ENCODE measurements around the gene GPATCH8. TPM values are rescaled to one million over a fixed set of nuclear protein-coding genes. Genes with fewer than 3 reads are reported as not detected.

Gene GPATCH8
- total RNA-seq, 1 experiment from 2014 or later = 51.5 TPM

DNA sequence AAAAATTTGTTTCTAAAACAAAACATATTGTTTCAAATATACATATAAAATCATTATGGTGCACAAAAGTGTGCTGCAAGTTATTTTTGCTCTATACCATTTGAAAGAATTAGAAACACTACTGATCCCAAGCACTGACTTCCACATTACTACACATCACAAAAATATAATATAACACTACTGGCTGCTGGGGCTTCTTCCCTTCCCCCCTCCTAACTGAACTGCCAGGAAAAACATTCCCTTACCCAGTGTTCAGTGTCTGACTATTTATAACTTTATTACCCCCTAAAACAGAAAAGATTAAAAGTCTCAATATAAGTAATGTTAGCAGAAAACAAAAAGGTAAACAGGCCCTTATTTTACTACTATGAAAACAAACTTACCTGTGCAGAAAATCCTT lies 36.9 kb downstream of the GPATCH8 start:
- H3K36me3 Mint-ChIP-seq (ENCODE audit: insufficient read depth in 1 of 3, low read depth in 3 of 3) = peaks cover 0 to 29% (median 25%) of the 10 kb centered on the region in 3 experiments; a peak in 6 of 7 replicates
- H3K79me2 ChIP-seq (ENCODE audit: insufficient read depth, low read length) = peaks cover 3% of the 10 kb centered on the region; the same call in 1 of the 2 replicates

More for the DNA sequence above, 36.9 kb downstream of the GPATCH8 start:
- no peaks in the 10 kb centered on the region for H3K27me3 ChIP-seq (ENCODE audit: insufficient read depth, low read length)
- no peak overlapping the region for H2AFZ ChIP-seq (ENCODE audit: low read length)
- H2BK20ac ChIP-seq (ENCODE audit: low read depth, low read length, poor library complexity, severe bottlenecking) = no peak overlapping the region
- no peak overlapping the region for H2BK120ac ChIP-seq (ENCODE audit: low read depth, low read length, poor library complexity, severe bottlenecking)
- Mint-ChIP-seq H3K4me1 (peaks cover 8 to 14% of the 10 kb centered on the region in 2 experiments; a peak in 3 of 4 replicates), H3K9me3 (no peaks in the 10 kb centered on the region), H3K27me3 (ENCODE audit: low read depth) (no peaks in the 10 kb centered on the region), H3K27ac (no peak overlapping the region), H3K4me3 (no peak overlapping the region)
- H3K23me2 ChIP-seq (ENCODE audit: insufficient read length, low read depth, low read length, poor library complexity, severe bottlenecking) = no peaks in the 10 kb centered on the region
- H3K18ac ChIP-seq (ENCODE audit: insufficient read length, low read depth, low read length) = no peak overlapping the region
- no peak for DNase-seq
- H4K5ac ChIP-seq (ENCODE audit: insufficient read length, low read depth, low read length) = no peak overlapping the region
- H3K9me3 ChIP-seq (ENCODE audit: control insufficient read depth, low read depth, low read length) = no peaks in the 10 kb centered on the region
- no peak overlapping the region for H3K27ac ChIP-seq (ENCODE audit: insufficient read length, low read depth, low read length)
- H3K4me1 ChIP-seq (ENCODE audit: insufficient read depth, low read length) = no peaks in the 10 kb centered on the region
- H3T11ph ChIP-seq (ENCODE audit: low read length) = no peak overlapping the region
- no peak overlapping the region for H3K4me2 ChIP-seq (ENCODE audit: insufficient read depth, insufficient read length, low read length)
- H4K91ac ChIP-seq (ENCODE audit: insufficient read length, low read depth, low read length) = no peak overlapping the region
- H3K4ac ChIP-seq (ENCODE audit: low read depth, low read length) = no peak overlapping the region
- no peak overlapping the region for H4K8ac ChIP-seq (replicated peaks; ENCODE audit: insufficient read length, low read depth, low read length)
- no peak overlapping the region for H2BK12ac ChIP-seq (ENCODE audit: insufficient read length, low read depth, low read length)
- no peak overlapping the region for H3K9ac ChIP-seq (ENCODE audit: extremely low read depth, insufficient read length, low read length)
- no peak overlapping the region for H3K14ac ChIP-seq (ENCODE audit: insufficient read depth, low read length)
- TF ChIP-seq, protein P1, sequence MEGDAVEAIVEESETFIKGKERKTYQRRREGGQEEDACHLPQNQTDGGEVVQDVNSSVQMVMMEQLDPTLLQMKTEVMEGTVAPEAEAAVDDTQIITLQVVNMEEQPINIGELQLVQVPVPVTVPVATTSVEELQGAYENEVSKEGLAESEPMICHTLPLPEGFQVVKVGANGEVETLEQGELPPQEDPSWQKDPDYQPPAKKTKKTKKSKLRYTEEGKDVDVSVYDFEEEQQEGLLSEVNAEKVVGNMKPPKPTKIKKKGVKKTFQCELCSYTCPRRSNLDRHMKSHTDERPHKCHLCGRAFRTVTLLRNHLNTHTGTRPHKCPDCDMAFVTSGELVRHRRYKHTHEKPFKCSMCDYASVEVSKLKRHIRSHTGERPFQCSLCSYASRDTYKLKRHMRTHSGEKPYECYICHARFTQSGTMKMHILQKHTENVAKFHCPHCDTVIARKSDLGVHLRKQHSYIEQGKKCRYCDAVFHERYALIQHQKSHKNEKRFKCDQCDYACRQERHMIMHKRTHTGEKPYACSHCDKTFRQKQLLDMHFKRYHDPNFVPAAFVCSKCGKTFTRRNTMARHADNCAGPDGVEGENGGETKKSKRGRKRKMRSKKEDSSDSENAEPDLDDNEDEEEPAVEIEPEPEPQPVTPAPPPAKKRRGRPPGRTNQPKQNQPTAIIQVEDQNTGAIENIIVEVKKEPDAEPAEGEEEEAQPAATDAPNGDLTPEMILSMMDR (conservative IDR thresholded peaks at IDR 0.05) = no peak
- no peaks in the 10 kb centered on the region for H4K20me1 ChIP-seq (ENCODE audit: control insufficient read depth, insufficient read depth, insufficient read length)
- H3K23ac ChIP-seq (ENCODE audit: insufficient read length, low read depth, low read length) = no peak overlapping the region
- H3K56ac ChIP-seq (ENCODE audit: insufficient read length, low read depth, low read length) = no peak overlapping the region
- peaks cover 10% of the 10 kb centered on the region for H3K79me1 ChIP-seq (ENCODE audit: insufficient read depth, low read depth, low read length, poor library complexity, severe bottlenecking)
- no peak overlapping the region for H2BK5ac ChIP-seq (ENCODE audit: insufficient read length, low read length)
- no peak overlapping the region for H2AK5ac ChIP-seq (ENCODE audit: insufficient read length, low read length)
- no peak overlapping the region for H2BK15ac ChIP-seq (ENCODE audit: low read depth, low read length)
